Measurements from ENCODE around the gene ZNF48. TPM values are rescaled to one million over a fixed set of nuclear protein-coding genes. Genes with fewer than 3 reads are reported as not detected.
A peak's percentile ranks its signal among the peaks of the same experiment; 100 is the strongest.

Gene ZNF48
- total RNA-seq, 1 experiment from 2014 or later: 12.4 TPM

GRCh38 chr16:30358990-30359870 lies 36.0 kb upstream of the ZNF48 start:
- BruUV-seq (replicated peaks): no TSS peak
- TF ChIP-seq CTCF (IDR thresholded peaks at IDR 0.05; ENCODE audit: unreplicated experiment): no peak
- H3K36me3 Mint-ChIP-seq (ENCODE audit: insufficient read depth, unreplicated experiment): peaks cover 54% of the 10 kb centered on the region
- intact Hi-C loops (cut with micrococcal nuclease): no loop called here
- ChIA-PET CTCF (no interaction called here), POLR2A (interaction anchor here (8.1 kb wide), 1 partner anchor 8 kb away, joined by 132 read pairs; the partner anchor contains the start of gene TBC1D10B)
- peak overlapping the region; percentile 50 for H3K27ac Mint-ChIP-seq (ENCODE audit: low read depth, unreplicated experiment)
- no peak for DNase-seq (ENCODE audit: unreplicated experiment)
- peaks cover 19% of the 10 kb centered on the region for H3K4me1 Mint-ChIP-seq (ENCODE audit: insufficient read depth, unreplicated experiment)
- H3K9me3 Mint-ChIP-seq (ENCODE audit: unreplicated experiment): no peaks in the 10 kb centered on the region
- H3K27me3 Mint-ChIP-seq (ENCODE audit: insufficient read depth, unreplicated experiment): no peaks in the 10 kb centered on the region
- H3K4me3 Mint-ChIP-seq (ENCODE audit: unreplicated experiment): no peak overlapping the region

- ChIA-PET CTCF (interaction anchor here (1.1 kb wide), 1 partner anchor 268 kb away, joined by 4 read pairs; the partner anchor contains the start of gene TBX6), POLR2A (interaction anchor here (8.1 kb wide), 1 partner anchor 8 kb away, joined by 132 read pairs; the partner anchor contains the start of gene TBC1D10B)
- Mint-ChIP-seq H3K4me3 (ENCODE audit: unreplicated experiment) (no peak overlapping the region), H3K27ac (ENCODE audit: low read depth, unreplicated experiment) (peak overlapping the region; percentile 50), H3K27me3 (ENCODE audit: insufficient read depth, unreplicated experiment) (no peaks in the 10 kb centered on the region), H3K9me3 (ENCODE audit: unreplicated experiment) (no peaks in the 10 kb centered on the region), H3K36me3 (ENCODE audit: insufficient read depth, unreplicated experiment) (peaks cover 55% of the 10 kb centered on the region), H3K4me1 (ENCODE audit: insufficient read depth, unreplicated experiment) (peaks cover 16% of the 10 kb centered on the region)
- TF ChIP-seq CTCF (IDR thresholded peaks at IDR 0.05; ENCODE audit: unreplicated experiment): no peak
- BruUV-seq (replicated peaks): no TSS peak
- DNase-seq (ENCODE audit: unreplicated experiment): no peak
- intact Hi-C loops (cut with micrococcal nuclease): no loop called here
Measured at GRCh38 chr16:30359871-30360170, 35.4 kb upstream of the ZNF48 start.

GRCh38 chr16:30361180-30361579 lies 34.0 kb upstream of the ZNF48 start:
- no TSS peak for BruUV-seq (replicated peaks)
- intact Hi-C loops (cut with micrococcal nuclease): no loop called here
- Mint-ChIP-seq H3K36me3 (ENCODE audit: insufficient read depth, unreplicated experiment) (peaks cover 54% of the 10 kb centered on the region), H3K9me3 (ENCODE audit: unreplicated experiment) (no peaks in the 10 kb centered on the region), H3K27ac (ENCODE audit: low read depth, unreplicated experiment) (no peak overlapping the region), H3K4me3 (ENCODE audit: unreplicated experiment) (no peak overlapping the region), H3K27me3 (ENCODE audit: insufficient read depth, unreplicated experiment) (no peaks in the 10 kb centered on the region), H3K4me1 (ENCODE audit: insufficient read depth, unreplicated experiment) (peaks cover 16% of the 10 kb centered on the region)
- no peak for TF ChIP-seq CTCF (IDR thresholded peaks at IDR 0.05; ENCODE audit: unreplicated experiment)
- no peak for DNase-seq (ENCODE audit: unreplicated experiment)
- ChIA-PET POLR2A (no interaction called here), CTCF (interaction anchor here (0.6 to 1.1 kb wide), 2 partner anchors 11 to 269 kb away, joined by 4 to 5 read pairs; partner anchors contain the start of gene TBX6)

GRCh38 chr16:30365200-30365599 lies 30.0 kb upstream of the ZNF48 start:
- H3K27ac Mint-ChIP-seq (ENCODE audit: low read depth, unreplicated experiment): no peak overlapping the region
- TF ChIP-seq CTCF (IDR thresholded peaks at IDR 0.05; ENCODE audit: unreplicated experiment): no peak
- intact Hi-C loops (cut with micrococcal nuclease): no loop called here
- no peak for DNase-seq (ENCODE audit: unreplicated experiment)
- ChIA-PET CTCF (interaction anchor here (0.7 to 1.3 kb wide), 5 partner anchors 8 to 278 kb away, joined by 3 to 5 read pairs (median 3); partner anchors contain the start of gene CD2BP2), POLR2A (interaction anchor here (1.1 to 9.6 kb wide), 2 partner anchors 8 to 13 kb away, joined by 7 to 132 read pairs; partner anchors contain the start of gene CD2BP2)
- BruUV-seq (replicated peaks): no TSS peak
- H3K36me3 Mint-ChIP-seq (ENCODE audit: insufficient read depth, unreplicated experiment): peaks cover 39% of the 10 kb centered on the region
- no peaks in the 10 kb centered on the region for H3K27me3 Mint-ChIP-seq (ENCODE audit: insufficient read depth, unreplicated experiment)
- H3K4me1 Mint-ChIP-seq (ENCODE audit: insufficient read depth, unreplicated experiment): peaks cover 38% of the 10 kb centered on the region
- H3K9me3 Mint-ChIP-seq (ENCODE audit: unreplicated experiment): no peaks in the 10 kb centered on the region
- H3K4me3 Mint-ChIP-seq (ENCODE audit: unreplicated experiment): no peak overlapping the region
